K562 (cell line): ENCODE measurements around the gene CAMSAP3. TPM values are rescaled to one million over a fixed set of nuclear protein-coding genes. Genes with fewer than 3 reads are reported as not detected.

Experiments used
- CBX8 ChIP-seq: fragments of 200-600 bp; sonication (generic); IDR thresholded peaks from 2 replicates; pipeline ENCODE4 v1.6.1; 2012; ENCODE audit warnings: borderline replicate concordance, mixed run types, low read depth, mild to moderate bottlenecking, moderate library complexity, mixed read lengths, low read length, control low read depth, inconsistent platforms; ENCODE audit not compliant: poor library complexity, severe bottlenecking; ENCODE audit errors: extremely low read depth
- CEBPB ChIP-seq: fragments of 450-650 bp; IDR thresholded peaks from 2 replicates; pipeline ENCODE4 v1.6.1; 2016; ENCODE audit warnings: missing genetic modification characterization, missing compliant biosample characterization
- ERF ChIP-seq: fragments of 450-650 bp; formaldehyde crosslinking; IDR thresholded peaks from 2 replicates; pipeline ENCODE4 v1.4.0; 2020; ENCODE audit warnings: mild to moderate bottlenecking, mixed read lengths
- KAT2B ChIP-seq: IDR thresholded peaks from one replicate; pipeline ENCODE4 v1.6.1; 2012; ENCODE audit warnings: low read depth, mild to moderate bottlenecking, control low read depth, inconsistent platforms, low read length, moderate library complexity
- MED1 ChIP-seq: sonication (generic); formaldehyde crosslinking; IDR thresholded peaks from 2 replicates; pipeline ENCODE4 v1.8.1; 2023; ENCODE audit warnings: missing genetic modification reagents, borderline replicate concordance
- MIER1 ChIP-seq: fragments of 450-650 bp; IDR thresholded peaks from 2 replicates; pipeline ENCODE4 v1.6.1; 2016; ENCODE audit warnings: antibody characterized with exemption, mild to moderate bottlenecking, low read depth
- SIN3A ChIP-seq, 2 experiments: fragments of 150-350 bp in 1 of 2; IDR thresholded peaks; 2 replicates each; pipeline ENCODE4 v1.6.1; 2011 to 2016; ENCODE audit warnings: borderline replicate concordance in 2 of 2, low read depth in 2 of 2, low read length in 2 of 2, mild to moderate bottlenecking in 2 of 2, moderate library complexity in 2 of 2; ENCODE audit not compliant: control insufficient read depth in 1 of 2
- SMAD4 ChIP-seq: fragments of 250-450 bp; sonication (Bioruptor Pico); conservative IDR thresholded peaks from 2 replicates; pipeline ENCODE4 v1.8.0; 2021; ENCODE audit warnings: inconsistent platforms, mild to moderate bottlenecking, moderate library complexity
- SMC3 ChIP-seq: conservative IDR thresholded peaks from 2 replicates; pipeline ENCODE4 v1.6.1; 2011; ENCODE audit warnings: low read depth, low read length, improper control_type of control experiment; ENCODE audit not compliant: insufficient read depth
- ZKSCAN8 ChIP-seq: fragments of 200-800 bp; sonication (Bioruptor generic); IDR thresholded peaks from 2 replicates; pipeline ENCODE4 v1.6.1; 2016; ENCODE audit warnings: missing genetic modification characterization, missing compliant biosample characterization
- ZNF263 ChIP-seq: sonication (generic); formaldehyde crosslinking; IDR thresholded peaks from 2 replicates; pipeline ENCODE4 v1.8.0; 2022; ENCODE audit warnings: mild to moderate bottlenecking, missing genetic modification reagents, borderline replicate concordance
- polyA plus RNA-seq, 8 experiments: library from polyadenylated mRNA; depleted of rRNA in 4 of 8; stranded (reverse) in 5 of 8; unstranded in 3 of 8; fragments of >200 nt; fragmentation: Nextera tagmentation in 2 of 8; fragmentation: Illumina TruSeq in 1 of 8; extraction: Ambion mirVana in 2 of 8; extraction: Trizol in 1 of 8; gene quantifications; 2 replicates each; pipeline versions ENCODE4 v1.2.1 to v1.2.3, GENCODE V29; 2011 to 2014; ENCODE audit warnings: inconsistent platforms in 1 of 8, missing spikeins in 1 of 8
- total RNA-seq, 7 experiments: library from RNA; depleted of rRNA in 6 of 7; stranded (reverse); fragments of >200 nt in 6 of 7; fragmentation: Illumina TruSeq in 2 of 7; extraction: Trizol in 2 of 7; gene quantifications; 2 replicates each; pipeline versions ENCODE4 v1.2.1 to v1.2.3, GENCODE V29; 2011 to 2021; ENCODE audit warnings: low replicate concordance in 1 of 7
- TF ChIP-seq, protein P1 (sequence below): fragments of 250-450 bp; sonication (Bioruptor Pico); IDR thresholded peaks from 2 replicates; pipeline ENCODE4 v1.4.0; 2020; ENCODE audit warnings: mild to moderate bottlenecking, moderate library complexity
- TF ChIP-seq, protein P2 (sequence below): sonication (generic); formaldehyde crosslinking; IDR thresholded peaks from 2 replicates; pipeline ENCODE4 v1.8.1; 2022; ENCODE audit warnings: missing genetic modification reagents
- TF ChIP-seq, protein P3 (sequence below): fragments of 450-650 bp; IDR thresholded peaks from 2 replicates; pipeline ENCODE4 v1.6.1; 2017; ENCODE audit warnings: antibody characterized with exemption
- TF ChIP-seq, protein P4 (sequence below): sonication (generic); formaldehyde crosslinking; IDR thresholded peaks from 2 replicates; pipeline ENCODE4 v1.8.0; 2023; ENCODE audit warnings: mild to moderate bottlenecking, missing genetic modification reagents
- TF ChIP-seq, protein P5 (sequence below): fragments of 450-650 bp; IDR thresholded peaks from 2 replicates; pipeline ENCODE4 v1.6.1; 2016

The CAMSAP3 gene
- total and polyA plus RNA-seq, 9 of the 15 experiments (the other 6 are each of a cell fraction or from before 2014, with no cell fraction given), result 0.01 to 0.89 (median 0.22) TPM; not detected in 1

DNA sequence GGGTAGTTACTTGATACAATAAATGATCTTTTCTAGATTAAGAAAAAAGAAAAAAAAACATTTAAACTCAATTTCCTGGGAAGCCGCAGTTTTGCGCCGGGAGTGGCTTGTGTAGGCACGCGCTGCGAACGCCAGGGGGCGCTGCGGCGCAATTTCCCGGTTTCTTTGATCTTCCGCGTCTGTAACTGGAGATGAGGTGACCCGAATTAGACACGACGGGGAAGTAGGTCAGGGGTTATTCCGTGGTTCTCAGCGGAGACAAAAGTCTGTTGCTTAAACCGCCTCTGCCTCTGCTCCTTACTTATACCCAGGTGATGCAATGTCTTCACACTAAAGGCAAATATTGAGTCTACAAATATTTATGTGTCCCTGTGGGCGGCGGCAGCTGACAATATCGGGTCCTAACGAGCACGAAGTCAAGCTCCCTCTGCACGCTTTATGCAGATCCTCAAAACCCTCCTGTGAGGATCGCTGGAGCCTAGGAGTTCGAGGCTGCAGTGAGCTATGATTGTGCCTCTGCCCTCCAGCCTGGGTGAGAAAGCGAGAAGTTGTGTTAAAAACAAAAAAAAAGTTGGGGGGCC lies 56.5 kb downstream of the CAMSAP3 start (continued):
- TF ChIP-seq, protein P1, sequence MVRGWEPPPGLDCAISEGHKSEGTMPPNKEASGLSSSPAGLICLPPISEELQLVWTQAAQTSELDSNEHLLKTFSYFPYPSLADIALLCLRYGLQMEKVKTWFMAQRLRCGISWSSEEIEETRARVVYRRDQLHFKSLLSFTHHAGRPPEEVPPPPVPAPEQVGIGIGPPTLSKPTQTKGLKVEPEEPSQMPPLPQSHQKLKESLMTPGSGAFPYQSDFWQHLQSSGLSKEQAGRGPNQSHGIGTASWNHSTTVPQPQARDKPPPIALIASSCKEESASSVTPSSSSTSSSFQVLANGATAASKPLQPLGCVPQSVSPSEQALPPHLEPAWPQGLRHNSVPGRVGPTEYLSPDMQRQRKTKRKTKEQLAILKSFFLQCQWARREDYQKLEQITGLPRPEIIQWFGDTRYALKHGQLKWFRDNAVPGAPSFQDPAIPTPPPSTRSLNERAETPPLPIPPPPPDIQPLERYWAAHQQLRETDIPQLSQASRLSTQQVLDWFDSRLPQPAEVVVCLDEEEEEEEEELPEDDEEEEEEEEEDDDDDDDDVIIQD (CRISPR knock-in tag), result no peak
- TF ChIP-seq ZKSCAN8 (CRISPR knock-in tag), result no peak
- TF ChIP-seq MED1 (CRISPR knock-in tag), result no peak
- TF ChIP-seq, protein P2, sequence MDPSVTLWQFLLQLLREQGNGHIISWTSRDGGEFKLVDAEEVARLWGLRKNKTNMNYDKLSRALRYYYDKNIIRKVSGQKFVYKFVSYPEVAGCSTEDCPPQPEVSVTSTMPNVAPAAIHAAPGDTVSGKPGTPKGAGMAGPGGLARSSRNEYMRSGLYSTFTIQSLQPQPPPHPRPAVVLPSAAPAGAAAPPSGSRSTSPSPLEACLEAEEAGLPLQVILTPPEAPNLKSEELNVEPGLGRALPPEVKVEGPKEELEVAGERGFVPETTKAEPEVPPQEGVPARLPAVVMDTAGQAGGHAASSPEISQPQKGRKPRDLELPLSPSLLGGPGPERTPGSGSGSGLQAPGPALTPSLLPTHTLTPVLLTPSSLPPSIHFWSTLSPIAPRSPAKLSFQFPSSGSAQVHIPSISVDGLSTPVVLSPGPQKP (CRISPR knock-in tag), result no peak
- TF ChIP-seq CEBPB, result peak; percentile 93
- TF ChIP-seq SMAD4 (CRISPR knock-in tag), result peak; percentile 99
- TF ChIP-seq CBX8, result no peak
- TF ChIP-seq, protein P3, sequence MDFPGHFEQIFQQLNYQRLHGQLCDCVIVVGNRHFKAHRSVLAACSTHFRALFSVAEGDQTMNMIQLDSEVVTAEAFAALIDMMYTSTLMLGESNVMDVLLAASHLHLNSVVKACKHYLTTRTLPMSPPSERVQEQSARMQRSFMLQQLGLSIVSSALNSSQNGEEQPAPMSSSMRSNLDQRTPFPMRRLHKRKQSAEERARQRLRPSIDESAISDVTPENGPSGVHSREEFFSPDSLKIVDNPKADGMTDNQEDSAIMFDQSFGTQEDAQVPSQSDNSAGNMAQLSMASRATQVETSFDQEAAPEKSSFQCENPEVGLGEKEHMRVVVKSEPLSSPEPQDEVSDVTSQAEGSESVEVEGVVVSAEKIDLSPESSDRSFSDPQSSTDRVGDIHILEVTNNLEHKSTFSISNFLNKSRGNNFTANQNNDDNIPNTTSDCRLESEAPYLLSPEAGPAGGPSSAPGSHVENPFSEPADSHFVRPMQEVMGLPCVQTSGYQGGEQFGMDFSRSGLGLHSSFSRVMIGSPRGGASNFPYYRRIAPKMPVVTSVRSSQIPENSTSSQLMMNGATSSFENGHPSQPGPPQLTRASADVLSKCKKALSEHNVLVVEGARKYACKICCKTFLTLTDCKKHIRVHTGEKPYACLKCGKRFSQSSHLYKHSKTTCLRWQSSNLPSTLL, result no peak
- TF ChIP-seq, protein P4, sequence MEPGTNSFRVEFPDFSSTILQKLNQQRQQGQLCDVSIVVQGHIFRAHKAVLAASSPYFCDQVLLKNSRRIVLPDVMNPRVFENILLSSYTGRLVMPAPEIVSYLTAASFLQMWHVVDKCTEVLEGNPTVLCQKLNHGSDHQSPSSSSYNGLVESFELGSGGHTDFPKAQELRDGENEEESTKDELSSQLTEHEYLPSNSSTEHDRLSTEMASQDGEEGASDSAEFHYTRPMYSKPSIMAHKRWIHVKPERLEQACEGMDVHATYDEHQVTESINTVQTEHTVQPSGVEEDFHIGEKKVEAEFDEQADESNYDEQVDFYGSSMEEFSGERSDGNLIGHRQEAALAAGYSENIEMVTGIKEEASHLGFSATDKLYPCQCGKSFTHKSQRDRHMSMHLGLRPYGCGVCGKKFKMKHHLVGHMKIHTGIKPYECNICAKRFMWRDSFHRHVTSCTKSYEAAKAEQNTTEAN (CRISPR knock-in tag), result no peak
- TF ChIP-seq ZNF263 (CRISPR knock-in tag), result 0 out of 2 replicates have a peak, but pooled peaks have one; percentile 47
- TF ChIP-seq ERF (CRISPR knock-in tag), result no peak
- TF ChIP-seq SIN3A (IDR thresholded peaks at IDR 0.05; ENCODE audit: borderline replicate concordance in 2 of 2, control insufficient read depth in 1 of 2, low read depth in 2 of 2, low read length in 2 of 2), result no peak
- TF ChIP-seq MIER1, result no peak
- TF ChIP-seq KAT2B, result no peak
- peak; percentile 71 for TF ChIP-seq SMC3
- TF ChIP-seq, protein P5, sequence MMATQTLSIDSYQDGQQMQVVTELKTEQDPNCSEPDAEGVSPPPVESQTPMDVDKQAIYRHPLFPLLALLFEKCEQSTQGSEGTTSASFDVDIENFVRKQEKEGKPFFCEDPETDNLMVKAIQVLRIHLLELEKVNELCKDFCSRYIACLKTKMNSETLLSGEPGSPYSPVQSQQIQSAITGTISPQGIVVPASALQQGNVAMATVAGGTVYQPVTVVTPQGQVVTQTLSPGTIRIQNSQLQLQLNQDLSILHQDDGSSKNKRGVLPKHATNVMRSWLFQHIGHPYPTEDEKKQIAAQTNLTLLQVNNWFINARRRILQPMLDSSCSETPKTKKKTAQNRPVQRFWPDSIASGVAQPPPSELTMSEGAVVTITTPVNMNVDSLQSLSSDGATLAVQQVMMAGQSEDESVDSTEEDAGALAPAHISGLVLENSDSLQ, result peak; percentile 30; the same call in 1 of the 2 replicates
